OCI-LY1 (cell line): ENCODE results near the gene PRR9.
"Not testable (repeated sequence)": the region's sequence is repeated elsewhere in the genome, so short reads cannot be mapped to it uniquely, and the experiment has no call there.

Source experiments
- CTCF ChIP-seq: fragments of 200-600 bp; sonication (generic), shearing (Covaris generic); IDR thresholded peaks from 2 replicates; pipeline ENCODE4 v1.5.1; 2017; ENCODE audit warnings: mild to moderate bottlenecking, antibody characterized with exemption, low read length, moderate library complexity, mixed read lengths
- EZH2 ChIP-seq: fragments of 200-600 bp; sonication (generic), shearing (Covaris generic); IDR thresholded peaks from 2 replicates; pipeline ENCODE4 v1.8.0; 2017; ENCODE audit warnings: borderline replicate concordance, mixed run types, mild to moderate bottlenecking, antibody characterized with exemption, low read length, moderate library complexity, mixed read lengths

- TF ChIP-seq CTCF: peak; percentile 62
- TF ChIP-seq EZH2: not testable (repeated sequence)
These were observed 5.9 kb downstream of the PRR9 start for GRCh38 chr1:153223040-153223891.
